ENCODE measurements around the gene SKAP2.
"Not testable (repeated sequence)": the region's sequence is repeated elsewhere in the genome, so short reads cannot be mapped to it uniquely, and the experiment has no call there.

Gene SKAP2

GRCh38 chr7:26850193-26850651 is 14.2 kb downstream of the SKAP2 start:
- Histone ChIP-seq H3K27ac (no peak overlapping the region), H3K4me3 (ENCODE audit: low read depth, low read length) (no peak overlapping the region), H3K9me3 (ENCODE audit: severe bottlenecking) (no peaks in the 10 kb centered on the region), H3K27me3 (ENCODE audit: insufficient read depth, low read depth, severe bottlenecking) (no peaks in the 10 kb centered on the region), H3K36me3 (no peaks in the 10 kb centered on the region)
- no peak for DNase-seq
- TF ChIP-seq CTCF (IDR thresholded peaks at IDR 0.05; ENCODE audit: low read depth, low read length), result no peak

GRCh38 chr7:26843705-26844104 is 20.7 kb downstream of the SKAP2 start:
- no peaks in the 10 kb centered on the region for H3K27me3 ChIP-seq (ENCODE audit: insufficient read depth, low read depth, severe bottlenecking)
- H3K4me3 ChIP-seq (ENCODE audit: low read depth, low read length), result no peak overlapping the region
- TF ChIP-seq CTCF (IDR thresholded peaks at IDR 0.05; ENCODE audit: low read depth, low read length), result no peak
- no peak overlapping the region for H3K27ac ChIP-seq
- DNase-seq, result no peak
- no peaks in the 10 kb centered on the region for H3K9me3 ChIP-seq (ENCODE audit: severe bottlenecking)
- no peaks in the 10 kb centered on the region for H3K36me3 ChIP-seq

GRCh38 chr7:26842897-26843296 is 21.5 kb downstream of the SKAP2 start:
- H3K4me3 ChIP-seq (ENCODE audit: low read depth, low read length), result no peak overlapping the region
- TF ChIP-seq CTCF (IDR thresholded peaks at IDR 0.05; ENCODE audit: low read depth, low read length), result no peak
- no peak overlapping the region for H3K27ac ChIP-seq
- no peaks in the 10 kb centered on the region for H3K27me3 ChIP-seq (ENCODE audit: insufficient read depth, low read depth, severe bottlenecking)
- no peaks in the 10 kb centered on the region for H3K36me3 ChIP-seq
- no peaks in the 10 kb centered on the region for H3K9me3 ChIP-seq (ENCODE audit: severe bottlenecking)
- DNase-seq, result no peak

- no peaks in the 10 kb centered on the region for H3K27me3 ChIP-seq (ENCODE audit: insufficient read depth, low read depth, severe bottlenecking)
- H3K9me3 ChIP-seq (ENCODE audit: severe bottlenecking), result peaks cover 5% of the 10 kb centered on the region
- H3K36me3 ChIP-seq, result no peaks in the 10 kb centered on the region
- H3K4me3 ChIP-seq (ENCODE audit: low read depth, low read length), result no peak overlapping the region
- DNase-seq, result no peak
- no peak for TF ChIP-seq CTCF (IDR thresholded peaks at IDR 0.05; ENCODE audit: low read depth, low read length)
- H3K27ac ChIP-seq, result no peak overlapping the region
These were observed 23.2 kb downstream of the SKAP2 start for GRCh38 chr7:26841003-26841739.

- H3K9me3 ChIP-seq (ENCODE audit: severe bottlenecking); H3K27me3 ChIP-seq (ENCODE audit: insufficient read depth, low read depth, severe bottlenecking): not testable (repeated sequence)
These were observed 27.6 kb downstream of the SKAP2 start for GRCh38 chr7:26836793-26837192.

GRCh38 chr7:26815426-26815825 is 49.0 kb downstream of the SKAP2 start:
- Histone ChIP-seq H3K36me3 (no peaks in the 10 kb centered on the region), H3K27ac (no peak overlapping the region), H3K9me3 (ENCODE audit: severe bottlenecking) (no peaks in the 10 kb centered on the region), H3K4me3 (ENCODE audit: low read depth, low read length) (no peak overlapping the region), H3K27me3 (ENCODE audit: insufficient read depth, low read depth, severe bottlenecking) (no peaks in the 10 kb centered on the region)
- no peak for DNase-seq
- no peak for TF ChIP-seq CTCF (IDR thresholded peaks at IDR 0.05; ENCODE audit: low read depth, low read length)

More at GRCh38 chr7:26836793-26837192, 27.6 kb downstream of the SKAP2 start:
- not testable (repeated sequence) for DNase-seq; H3K27ac ChIP-seq; H3K4me3 ChIP-seq (ENCODE audit: low read depth, low read length); H3K36me3 ChIP-seq

All from WERI-Rb-1 (cell line).